GM21390 (cell line): ENCODE data around the gene TNNC1.

Experiments used
- ATAC-seq: cut with Tn5 transposase; IDR thresholded peaks from one replicate; pipeline ENCODE4 v1.9.1; 2021; ENCODE audit not compliant: unreplicated experiment

The TNNC1 gene

DNA sequence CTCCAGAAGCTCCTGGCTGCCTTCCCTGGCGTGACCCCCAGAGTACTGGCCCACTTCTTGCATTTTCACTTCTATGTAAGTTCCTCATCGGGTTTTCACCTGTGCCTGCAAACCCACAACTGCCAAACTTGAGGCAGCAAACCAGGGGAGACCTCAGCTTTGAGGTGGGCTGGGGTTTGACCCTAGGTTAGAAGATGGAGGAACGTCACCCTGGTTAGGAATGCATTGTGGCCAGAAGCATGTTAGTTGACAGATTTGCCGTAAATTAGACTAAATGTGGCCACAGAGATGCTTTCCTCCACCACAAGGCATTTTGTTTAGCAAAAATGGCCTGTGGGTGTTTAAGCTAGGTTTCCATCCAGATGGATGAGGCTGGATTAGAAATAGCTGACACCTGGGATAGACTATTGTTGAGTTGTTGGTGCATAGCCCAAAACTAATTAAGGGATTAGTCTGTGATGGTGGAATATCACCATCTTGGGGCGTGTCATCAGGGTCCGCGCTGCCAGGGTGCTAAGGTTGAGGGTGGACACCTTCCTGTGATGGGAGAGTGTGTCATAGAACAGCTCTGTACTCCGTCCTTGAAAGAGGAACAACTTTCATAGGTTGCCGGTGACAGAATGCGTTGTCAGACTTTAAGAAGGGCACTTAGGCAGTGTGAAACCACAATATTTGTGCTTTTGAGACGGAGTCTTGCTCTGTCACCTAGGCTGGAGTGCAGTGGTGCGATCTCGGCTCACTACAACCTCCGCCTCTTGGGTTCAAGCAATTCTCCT is 5.1 kb upstream of the TNNC1 start:
- ATAC-seq: no peak

DNA sequence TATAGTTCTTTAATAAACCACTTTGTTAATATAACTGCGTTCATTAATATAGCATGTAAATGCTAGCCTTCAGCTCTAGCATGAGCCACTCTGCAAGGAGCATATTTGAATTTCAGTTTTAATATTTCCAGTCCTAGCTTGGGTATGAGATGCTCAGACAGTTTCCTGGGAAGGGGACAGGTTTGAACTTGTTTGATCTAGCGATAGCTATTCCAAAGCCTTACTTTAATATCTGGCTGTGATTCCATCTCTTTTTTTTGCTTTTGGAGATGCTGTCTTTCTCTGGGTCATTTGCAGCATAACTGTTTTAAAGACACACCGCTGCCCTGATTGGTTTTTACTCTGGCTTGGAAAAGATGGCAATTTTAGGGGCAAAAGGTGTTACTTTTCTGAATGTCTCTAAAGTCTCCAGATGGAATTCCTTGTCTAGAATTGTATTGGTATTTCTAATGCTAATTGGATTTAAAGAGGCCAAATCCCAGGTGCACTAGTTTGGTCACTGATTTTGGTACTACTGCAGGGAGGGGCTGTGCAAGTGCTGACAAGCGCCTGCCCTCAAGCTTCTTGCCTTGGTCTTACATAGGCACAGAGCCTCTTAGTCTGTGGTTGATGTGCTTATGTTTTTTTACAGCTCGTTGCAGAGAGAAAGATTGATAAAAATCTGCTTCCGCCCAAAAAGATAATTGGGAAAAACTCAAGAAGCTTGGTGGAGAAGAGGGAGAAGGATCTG is 4.4 kb upstream of the TNNC1 start:
- no peak for ATAC-seq

DNA sequence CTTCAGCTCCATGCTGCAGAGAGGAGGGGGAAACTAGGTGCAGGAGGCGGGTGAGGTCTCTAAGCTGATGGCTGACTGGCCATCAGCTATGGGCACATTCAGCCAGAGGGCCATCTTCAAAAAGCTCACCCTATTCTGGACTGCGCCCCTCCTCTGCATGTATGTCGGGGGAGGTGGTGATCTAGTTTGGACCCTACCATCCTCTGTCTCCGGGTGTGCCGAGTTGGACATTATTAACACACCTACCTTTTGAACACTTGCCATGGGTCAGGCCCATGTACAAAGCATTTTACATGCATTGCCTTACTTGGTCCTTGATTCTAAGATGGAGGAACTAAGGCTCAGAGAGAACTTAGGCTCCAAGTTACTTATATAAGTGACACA is 3.0 kb upstream of the TNNC1 start:
- no peak for ATAC-seq

DNA sequence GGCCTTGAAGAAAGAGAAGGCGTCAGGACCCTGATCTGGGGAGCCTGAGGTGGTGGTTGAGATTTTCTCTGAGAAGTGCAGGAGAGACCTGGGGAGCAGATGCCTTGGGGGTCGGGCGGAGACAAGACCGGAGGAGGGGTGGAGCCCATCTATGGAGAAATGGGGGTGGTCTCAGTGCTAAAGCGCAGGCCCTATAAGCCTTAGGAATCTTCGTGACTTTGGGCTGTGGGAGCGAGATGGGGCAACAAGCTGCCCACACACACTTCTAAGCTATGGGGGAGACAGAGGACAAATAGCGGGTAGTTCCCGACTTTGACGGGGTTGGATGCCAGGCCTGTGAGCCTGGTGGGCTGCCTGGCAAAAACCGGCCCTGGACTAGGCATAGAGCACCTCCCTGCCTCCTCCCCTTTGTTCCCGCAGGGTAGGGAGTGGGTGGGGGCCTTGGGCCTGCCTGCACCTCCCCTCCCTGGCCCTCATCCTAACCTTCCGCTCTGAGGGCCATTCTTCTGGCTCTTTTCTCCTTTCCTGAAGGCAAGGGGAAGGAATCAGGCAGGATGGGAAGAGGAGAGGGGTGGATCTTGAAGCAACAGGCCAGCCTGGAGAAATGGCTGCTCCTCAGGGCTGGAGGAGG is 2.4 kb upstream of the TNNC1 start:
- ATAC-seq: no peak

DNA sequence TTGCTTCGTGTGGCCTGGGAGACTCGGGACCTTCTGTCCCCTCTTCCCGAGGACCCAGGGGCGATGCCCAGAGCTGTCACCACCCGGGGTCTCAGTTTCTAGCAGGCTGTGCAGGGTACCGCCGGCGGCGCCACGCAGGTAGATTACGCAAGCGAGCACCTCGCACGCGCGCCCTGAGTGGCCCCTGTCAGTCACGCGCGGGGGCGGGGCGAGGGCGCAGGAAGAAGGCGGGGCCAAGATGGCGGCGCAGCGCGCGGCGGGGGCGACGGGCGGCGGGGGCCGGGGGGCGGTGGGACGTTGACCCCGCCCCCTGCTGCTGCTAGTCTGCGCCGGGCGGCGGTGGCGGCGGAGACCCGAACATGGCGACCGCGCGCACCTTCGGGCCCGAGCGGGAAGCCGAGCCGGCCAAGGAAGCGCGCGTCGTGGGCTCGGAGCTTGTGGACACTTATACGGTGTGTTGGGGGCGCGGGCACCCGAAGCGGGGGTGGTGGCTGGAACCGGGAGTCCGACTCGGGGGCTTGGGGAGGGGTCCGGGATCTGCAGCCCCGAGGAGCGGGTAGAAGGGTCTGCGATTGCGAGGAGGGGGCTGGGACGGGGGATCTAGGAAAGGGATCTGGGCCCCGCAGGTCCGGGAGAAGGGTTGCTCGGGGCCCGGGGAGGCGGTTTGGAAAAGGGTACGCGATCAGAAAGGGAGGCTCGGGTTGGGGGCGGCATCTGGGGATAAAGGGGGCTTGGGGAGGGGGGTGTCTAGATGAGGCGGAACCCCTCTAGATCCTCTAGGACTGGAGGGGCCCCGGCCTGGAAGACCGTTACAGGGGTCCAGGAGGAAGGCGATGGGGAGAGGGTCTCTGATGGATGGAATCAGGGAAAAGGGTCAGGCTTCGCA is 1.7 kb upstream of the TNNC1 start, which contains the start of gene NISCH:
Gene NISCH, plus strand, starts transcription at position 322 of the 886 bp plus-strand sequence. Its CDS starts 38 bp downstream, at position 360.
- ATAC-seq: peak; percentile 75

DNA sequence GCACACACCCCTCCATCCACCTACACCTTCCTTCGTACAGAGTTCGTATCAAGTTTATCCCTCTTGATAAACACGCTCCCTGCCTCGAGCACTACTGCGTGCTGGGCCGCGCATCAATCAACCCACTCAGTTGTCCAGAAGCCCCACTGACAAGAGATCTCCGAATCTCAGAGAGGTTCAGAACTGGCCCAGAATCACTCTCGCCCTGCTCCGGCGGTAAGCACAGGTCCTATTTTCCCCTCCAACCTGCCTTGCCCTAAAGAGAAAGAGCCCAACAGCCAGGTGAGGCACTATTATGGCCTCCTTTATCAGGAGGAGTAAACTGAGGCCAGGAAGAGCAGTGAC is 1.1 kb upstream of the TNNC1 start:
- no peak for ATAC-seq

DNA sequence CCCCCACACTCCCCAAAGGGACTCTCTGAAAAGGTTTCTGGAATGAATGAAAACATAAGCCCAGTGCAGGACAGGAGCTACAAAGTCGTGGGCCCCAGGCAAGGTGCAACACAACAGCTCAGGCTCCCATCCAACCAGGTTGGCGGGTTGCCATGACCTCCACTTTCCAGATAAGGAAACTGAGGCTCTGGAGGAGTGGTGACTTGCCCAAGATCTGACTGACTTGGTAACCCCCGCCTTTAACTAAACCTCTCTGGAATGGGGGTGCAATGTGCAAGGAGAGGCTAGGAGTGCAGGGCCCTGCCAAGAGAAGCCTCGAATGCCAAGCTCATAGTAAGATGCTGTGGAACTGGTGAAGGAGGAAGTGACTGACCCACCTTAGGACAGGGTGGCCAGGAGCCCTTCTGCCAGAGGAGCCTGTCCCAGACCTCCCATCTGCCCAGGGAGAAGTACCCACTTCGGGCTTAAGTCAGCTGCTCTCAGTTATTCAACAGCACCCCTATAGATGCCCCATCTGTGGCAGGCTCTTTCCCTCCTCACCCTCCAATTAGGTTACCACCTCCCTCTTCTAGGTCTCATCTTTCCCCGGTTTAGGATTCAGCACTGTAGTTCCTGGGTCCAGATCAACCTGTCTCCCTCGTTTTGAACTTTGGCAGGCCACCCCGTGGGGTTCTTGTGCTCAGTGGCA is 553 bp upstream of the TNNC1 start:
- ATAC-seq: no peak

DNA sequence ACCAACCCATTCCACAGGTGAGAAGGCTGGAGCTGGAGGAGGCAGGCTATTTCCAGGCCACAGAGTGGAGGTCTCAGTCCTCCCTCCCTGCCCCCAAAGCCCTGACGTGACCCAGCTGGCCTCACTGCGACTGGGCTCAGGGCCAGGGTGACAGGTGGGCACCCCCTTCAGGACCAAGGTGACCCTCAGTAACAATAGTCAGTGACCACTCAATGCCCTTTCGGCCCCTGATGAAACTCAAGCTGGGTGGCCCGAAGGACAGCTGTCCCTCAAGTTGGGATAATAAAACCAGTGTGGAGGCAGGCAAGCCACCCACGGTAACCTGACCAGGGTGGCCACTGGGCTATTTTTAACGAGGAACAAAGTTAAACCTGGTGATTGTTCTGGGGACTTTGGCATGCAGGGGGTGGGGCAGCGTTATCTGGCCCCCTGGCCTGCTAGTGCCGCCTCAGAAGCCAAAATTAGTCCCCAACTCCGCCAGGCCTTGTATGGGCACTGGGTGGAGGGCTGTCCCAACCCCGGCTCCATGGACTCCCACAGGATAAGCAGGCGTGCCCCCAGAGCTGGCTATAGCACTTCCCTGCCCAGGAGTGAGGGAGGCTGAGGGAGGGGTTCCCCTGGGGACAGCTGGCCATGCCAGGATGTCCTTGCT is 1.1 kb downstream of the TNNC1 start:
- ATAC-seq: no peak

DNA sequence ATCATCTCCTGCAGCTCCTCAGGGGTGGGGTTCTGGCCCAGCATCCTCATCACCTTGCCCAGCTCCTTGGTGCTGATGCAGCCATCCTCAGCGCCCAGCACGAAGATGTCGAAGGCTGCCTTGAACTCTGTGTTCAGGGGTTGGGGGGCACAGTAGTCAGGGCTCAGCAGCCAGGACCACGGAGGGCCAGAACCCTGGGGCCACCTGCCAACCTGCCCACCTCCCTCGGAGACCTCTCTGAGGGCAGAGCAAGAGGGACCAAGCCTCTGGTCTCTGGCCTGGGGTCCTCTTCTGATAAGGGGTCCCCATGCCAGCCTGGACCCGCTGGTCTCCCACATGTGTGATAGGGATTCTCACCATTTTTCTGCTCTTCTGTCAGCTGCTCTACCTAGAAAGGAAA is 1.7 kb downstream of the TNNC1 start:
- no peak for ATAC-seq

DNA sequence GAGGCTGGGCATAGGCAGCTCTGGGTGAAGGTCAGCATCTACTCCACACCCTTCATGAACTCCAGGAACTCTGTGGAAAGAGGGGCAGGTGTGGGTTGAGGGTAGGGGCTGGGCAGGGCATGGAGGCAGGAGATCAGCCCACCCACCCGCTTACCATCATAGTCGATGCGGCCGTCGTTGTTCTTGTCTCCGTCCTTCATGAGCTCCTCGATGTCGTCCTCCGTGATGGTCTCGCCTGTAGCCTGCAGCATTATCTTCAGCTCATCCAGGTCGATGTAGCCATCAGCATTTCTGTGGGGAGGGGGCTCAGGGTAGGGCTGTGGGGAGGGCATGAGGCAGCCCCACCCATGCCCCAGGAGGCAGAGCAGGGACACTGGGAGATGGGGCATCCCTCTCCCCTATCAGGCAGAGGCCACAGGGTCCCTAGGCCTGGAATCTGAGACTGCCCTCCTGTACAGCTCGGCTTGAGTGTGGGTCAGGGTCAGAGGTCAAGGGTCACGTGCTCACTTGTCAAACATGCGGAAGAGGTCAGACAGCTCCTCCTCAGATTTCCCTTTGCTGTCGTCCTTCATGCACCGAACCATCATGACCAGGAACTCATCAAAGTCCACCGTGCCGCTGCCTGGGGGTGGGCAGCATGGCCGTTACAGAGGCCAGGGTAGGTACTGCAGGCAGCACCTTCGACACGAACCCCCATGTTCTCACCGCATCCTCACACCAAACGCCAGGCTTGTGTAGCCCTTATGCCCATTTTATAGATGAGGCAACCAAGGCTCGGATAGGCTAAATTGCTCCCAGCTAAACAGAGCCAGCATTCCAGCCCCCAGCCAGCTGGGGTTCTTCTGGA is 2.4 kb downstream of the TNNC1 start:
- ATAC-seq: no peak

DNA sequence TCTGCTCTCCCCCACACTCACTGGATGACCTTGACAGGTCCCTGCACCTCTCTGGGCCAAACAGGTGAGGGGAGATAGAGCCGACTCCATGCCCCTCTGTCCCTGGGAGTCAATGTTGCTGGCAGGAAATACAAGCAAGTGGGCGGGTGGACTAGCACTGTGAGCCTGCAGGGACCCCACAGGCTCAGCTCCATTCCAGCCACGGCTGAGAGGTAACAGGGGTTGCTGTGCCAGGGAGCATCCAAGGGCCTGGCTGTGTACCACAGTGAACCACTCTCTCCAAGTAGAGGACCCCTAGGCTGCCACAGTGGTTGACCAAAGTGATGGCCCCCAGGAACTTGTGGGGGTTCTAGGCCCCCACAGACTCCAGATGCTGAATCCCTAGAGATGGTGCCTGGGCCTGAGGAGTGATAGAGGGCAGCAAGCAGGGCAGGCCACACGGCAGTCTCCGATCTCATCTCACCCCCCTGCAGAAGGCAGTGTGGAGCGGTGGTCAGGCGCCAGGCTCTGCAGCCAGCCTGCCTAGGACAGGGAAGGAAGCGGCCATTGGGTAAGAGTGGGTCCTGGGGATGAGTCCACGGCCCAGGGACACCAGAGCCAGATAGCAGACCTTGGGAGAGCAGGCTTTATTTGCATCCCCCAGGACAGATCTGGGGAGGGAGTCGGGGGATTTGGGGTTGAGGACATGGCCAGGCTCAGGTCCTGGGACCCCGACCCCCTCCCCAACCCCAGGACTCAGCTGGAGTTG is 3.2 kb downstream of the TNNC1 start:
- ATAC-seq: no peak

DNA sequence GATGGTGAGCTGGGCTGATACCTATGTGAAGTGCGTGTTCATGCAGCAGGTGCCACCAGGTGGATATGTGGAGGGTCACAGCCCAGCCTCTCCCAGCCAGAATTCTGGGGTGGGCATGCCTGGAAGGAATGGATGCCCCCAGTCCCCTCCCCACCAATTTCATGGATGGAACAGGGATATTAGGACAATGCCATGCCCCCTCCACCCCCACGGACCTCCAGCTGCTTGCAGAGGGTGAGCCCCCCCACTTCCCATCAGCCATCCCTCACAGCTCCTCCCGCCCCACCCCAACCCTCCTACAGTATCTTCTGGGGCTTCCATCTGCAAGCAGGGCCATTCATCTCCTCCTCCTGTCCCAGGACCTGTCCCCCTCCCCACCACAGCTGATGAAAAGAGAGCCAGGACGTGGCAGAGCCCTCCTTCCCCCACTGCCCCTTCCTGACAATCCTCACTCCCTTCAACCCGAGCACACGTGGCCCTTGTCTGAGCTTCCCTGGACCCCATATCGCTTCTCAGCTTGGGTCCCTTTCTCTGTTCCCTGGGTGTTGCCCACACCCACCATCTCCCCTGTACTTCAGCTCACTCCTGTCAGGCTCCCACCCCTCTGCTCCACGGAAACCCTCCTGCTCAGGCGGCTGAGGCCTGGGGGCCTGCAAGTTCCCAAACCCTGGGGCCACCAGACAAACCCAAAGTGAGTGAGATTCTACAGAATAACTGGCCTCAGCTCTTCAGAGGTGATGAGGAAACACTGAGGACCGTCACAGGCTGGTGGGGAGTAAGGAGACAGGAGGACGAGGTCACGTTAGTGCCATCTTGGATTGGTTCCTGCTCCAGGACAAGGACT is 6.1 kb downstream of the TNNC1 start:
- no peak for ATAC-seq

DNA sequence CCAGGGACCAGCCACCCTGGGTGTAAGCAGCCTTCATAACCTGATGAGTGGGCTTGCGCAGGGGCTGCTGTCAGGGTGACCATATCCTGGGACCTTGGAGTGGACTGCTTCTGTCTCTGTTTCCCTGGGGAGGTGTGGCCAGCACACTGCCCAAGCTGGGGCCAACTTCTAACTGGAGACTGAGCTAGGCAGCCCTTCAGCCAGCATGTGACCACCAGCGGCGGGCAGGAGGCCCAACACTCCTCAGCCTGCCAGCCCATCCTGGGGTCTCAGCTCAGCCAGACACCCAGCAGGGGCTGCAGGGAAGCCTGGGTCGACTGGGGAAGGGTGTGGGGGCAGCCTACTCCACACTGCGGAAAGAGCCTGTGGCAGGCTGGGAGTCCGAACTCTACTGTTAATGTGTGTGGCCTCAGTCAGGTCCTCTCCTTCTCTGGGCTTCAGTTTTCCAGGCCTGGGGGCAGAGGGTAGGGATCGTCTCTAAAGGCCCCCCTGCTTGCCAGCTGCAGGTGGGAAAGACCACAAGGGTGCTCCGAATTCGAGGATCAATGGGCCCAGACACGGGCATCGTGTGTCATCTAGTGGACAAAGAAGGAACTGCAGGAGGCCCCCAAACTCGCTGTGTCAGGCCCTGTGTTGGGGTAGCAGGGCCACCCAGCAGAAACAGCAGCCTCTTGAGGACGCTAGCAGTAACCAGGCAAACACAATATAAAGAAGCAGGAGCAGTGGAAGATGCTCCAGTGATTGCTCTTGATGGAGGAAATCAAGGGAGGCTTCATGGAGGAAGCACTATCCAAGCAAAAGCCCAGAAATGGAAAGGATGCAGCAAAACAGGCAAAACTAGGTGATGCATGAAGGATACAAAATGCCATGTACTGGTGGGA is 7.0 kb downstream of the TNNC1 start:
- ATAC-seq: no peak

DNA sequence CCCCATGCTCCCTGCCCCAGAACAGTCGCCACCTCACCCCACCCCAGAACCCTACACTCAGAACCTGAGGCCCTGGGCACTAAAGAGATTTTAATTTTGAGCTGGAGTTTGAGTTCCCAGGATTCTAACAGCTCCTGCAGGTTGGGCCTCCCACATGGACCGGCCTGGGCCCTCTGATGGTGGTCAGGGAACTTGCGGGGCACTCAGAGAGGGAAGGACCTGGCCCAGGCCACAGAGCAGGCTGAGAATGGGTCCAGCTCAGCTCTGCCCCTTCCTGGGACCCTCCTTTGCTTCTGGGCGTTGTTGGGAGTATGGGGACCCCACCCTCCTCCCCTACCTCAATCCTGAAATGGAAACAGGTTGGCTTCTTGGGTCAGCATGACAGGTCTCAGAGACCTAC is 7.8 kb downstream of the TNNC1 start:
- no peak for ATAC-seq

DNA sequence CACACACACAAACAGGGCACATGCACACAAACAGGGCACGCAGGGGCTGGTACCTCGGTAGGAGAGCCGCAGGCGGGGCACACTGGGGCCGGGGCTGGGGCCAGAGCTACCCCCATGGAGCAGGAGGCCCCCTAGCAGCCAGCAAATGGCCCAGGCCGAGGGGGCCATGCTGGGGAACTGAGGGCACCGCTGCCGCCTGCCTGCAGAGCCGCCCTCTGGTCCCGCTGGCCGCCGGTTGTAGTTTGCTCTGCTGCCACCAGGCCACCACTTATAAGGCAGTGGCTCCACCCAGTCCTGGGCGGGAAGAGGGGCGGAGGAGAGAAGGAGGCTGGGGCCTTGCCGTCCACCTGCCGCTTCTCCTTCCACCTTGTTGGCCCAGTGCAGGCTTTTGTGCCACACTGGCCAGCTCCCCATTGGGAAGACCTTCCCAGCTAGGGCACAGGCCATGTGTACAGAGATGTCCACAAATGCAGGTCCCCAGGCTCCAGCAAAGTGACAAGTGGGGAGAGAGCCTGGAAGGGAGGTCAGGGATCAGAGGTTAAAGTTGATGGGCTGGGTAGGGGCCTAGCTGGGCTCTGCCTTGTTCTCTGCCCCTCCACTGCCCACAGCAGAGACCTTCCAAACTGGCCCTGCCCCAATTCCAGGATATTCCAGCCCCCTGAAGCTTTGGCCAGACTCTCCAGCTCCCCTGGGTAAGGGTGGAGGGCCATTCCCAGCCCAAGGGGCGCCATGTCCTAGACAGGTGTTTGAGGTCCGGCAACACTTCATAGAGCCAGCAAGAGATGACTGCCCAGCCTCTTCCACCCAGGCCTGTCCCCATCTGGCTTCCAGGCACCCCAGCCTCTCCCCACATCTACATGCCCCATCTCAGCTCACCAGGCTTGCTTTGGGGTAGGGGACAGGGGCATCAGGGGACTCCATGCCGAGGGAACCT is 8.7 kb downstream of the TNNC1 start, which contains the start of gene SEMA3G:
Gene SEMA3G, minus strand, starts transcription at position 244 of the 934 bp plus-strand sequence. Its CDS starts 76 bp downstream, at position 168.
- ATAC-seq: peak; percentile 85
